PC-9 (cell line): Measurements from ENCODE around the gene DTNBP1.

Source experiments
- CTCF ChIP-seq: fragments of 200-600 bp; sonication (generic); conservative IDR thresholded peaks from 2 replicates; pipeline ENCODE4 v1.6.1; 2017; ENCODE audit warnings: mixed run types, antibody characterized with exemption, mild to moderate bottlenecking, moderate library complexity
- EZH2 ChIP-seq: fragments of 200-600 bp; sonication (generic); IDR thresholded peaks from 2 replicates; pipeline ENCODE4 v1.8.0; 2017; ENCODE audit warnings: antibody characterized with exemption, low read depth

GRCh38 chr6:15479761-15480160 is 183.1 kb downstream of the DTNBP1 start:
- TF ChIP-seq CTCF, result no peak
- no peak for TF ChIP-seq EZH2
